Peyer's patch (tissue), 4 donors: ENCODE measurements around the gene COPG1.

Source experiments
- CTCF ChIP-seq, 6 experiments: fragments of 450-650 bp in 4 of 6; fragments of 200-600 bp in 2 of 6; sonication (generic) in 1 of 6; IDR thresholded peaks; one replicate each; pipeline ENCODE4 v1.5.1; 2017 to 2019; ENCODE audit warnings: antibody characterized with exemption in 6 of 6, mild to moderate bottlenecking in 3 of 6, moderate library complexity in 1 of 6
- POLR2A ChIP-seq, 2 donors: fragments of 450-650 bp; IDR thresholded peaks; one replicate each; pipeline ENCODE4 v1.5.1; 2017; ENCODE audit warnings: antibody characterized with exemption in 2 of 2, mild to moderate bottlenecking in 2 of 2, moderate library complexity in 2 of 2

GRCh38 chr3:129310111-129311011 is 61.0 kb downstream of the COPG1 start:
- TF ChIP-seq CTCF (IDR thresholded peaks at IDR 0.05) (no peak), POLR2A (IDR thresholded peaks at IDR 0.05) (no peak)
